IPS DF 6.9 (cell line): Measurements from ENCODE around the gene NRXN3.
A peak's percentile ranks its signal among the peaks of the same experiment; 100 is the strongest.
"Not testable (repeated sequence)": the region's sequence is repeated elsewhere in the genome, so short reads cannot be mapped to it uniquely, and the experiment has no call there.

Experiments
- DNase-seq: peaks from one replicate; pipeline ENCODE4 v3.0.0-alpha.2; 2013; ENCODE audit warnings: low read depth, low spot score
- H3K27ac ChIP-seq: one replicate; pipeline ENCODE4 v1.5.1; 2013; ENCODE audit warnings: low read length, control low read depth
- H3K27me3 ChIP-seq: 2 replicates; pipeline ENCODE4 v1.6.1; 2013; ENCODE audit warnings: mild to moderate bottlenecking, low read length; ENCODE audit not compliant: control insufficient read depth, insufficient read depth
- H3K36me3 ChIP-seq: 2 replicates; pipeline ENCODE4 v1.6.1; 2013; ENCODE audit warnings: low read length; ENCODE audit not compliant: control insufficient read depth, insufficient read depth
- H3K4me1 ChIP-seq: 2 replicates; pipeline ENCODE4 v1.6.1; 2013; ENCODE audit warnings: low read length; ENCODE audit not compliant: control insufficient read depth, insufficient read depth
- H3K4me3 ChIP-seq: 2 replicates; pipeline ENCODE4 v1.5.1; 2013; ENCODE audit warnings: mild to moderate bottlenecking, low read length
- H3K9me3 ChIP-seq: 2 replicates; pipeline ENCODE4 v1.6.1; 2013; ENCODE audit warnings: low read length, inconsistent platforms; ENCODE audit not compliant: control insufficient read depth, insufficient read depth
- WGBS: extraction: QIAGEN DNeasy Blood & Tissue Kit; methylation state at CpG from one replicate; pipeline ENCODE4 v1.1.7; 2013; ENCODE audit warnings: mixed read lengths, missing lambda C conversion rate; ENCODE audit not compliant: insufficient read length, insufficient coverage; 5-methylcytosine and 5-hydroxymethylcytosine counted together

The NRXN3 gene

GRCh38 chr14:79009286-79009685, 839.1 kb downstream of the NRXN3 start:
- Histone ChIP-seq H3K4me1 (no peaks in the 10 kb centered on the region), H3K36me3 (no peaks in the 10 kb centered on the region), H3K27ac (no peak overlapping the region), H3K4me3 (no peak overlapping the region), H3K9me3 (no peaks in the 10 kb centered on the region), H3K27me3 (no peaks in the 10 kb centered on the region)
- no CpG with 5 or more reads among the region's 2 CpGs for WGBS
- DNase-seq = no peak

- Histone ChIP-seq H3K4me3 (no peak overlapping the region), H3K27ac (no peak overlapping the region), H3K27me3 (no peaks in the 10 kb centered on the region), H3K9me3 (no peaks in the 10 kb centered on the region), H3K36me3 (no peaks in the 10 kb centered on the region), H3K4me1 (no peaks in the 10 kb centered on the region)
- peak; percentile 33 for DNase-seq
- WGBS = 100% methylated on average over 1 of the region's 8 CpGs
These were observed 841.1 kb downstream of the NRXN3 start for GRCh38 chr14:79011091-79011919.

GRCh38 chr14:79011920-79012204, 841.7 kb downstream of the NRXN3 start:
- Histone ChIP-seq H3K27ac (no peak overlapping the region), H3K27me3 (no peaks in the 10 kb centered on the region), H3K9me3 (no peaks in the 10 kb centered on the region), H3K36me3 (no peaks in the 10 kb centered on the region), H3K4me1 (no peaks in the 10 kb centered on the region), H3K4me3 (no peak overlapping the region)
- no peak for DNase-seq

GRCh38 chr14:79016828-79017505, 846.8 kb downstream of the NRXN3 start:
- no peak for DNase-seq
- no peaks in the 10 kb centered on the region for H3K4me1 ChIP-seq
- WGBS = no CpG with 5 or more reads among the region's 7 CpGs
- no peaks in the 10 kb centered on the region for H3K27me3 ChIP-seq
- H3K27ac ChIP-seq = no peak overlapping the region
- H3K36me3 ChIP-seq = no peaks in the 10 kb centered on the region
- no peak overlapping the region for H3K4me3 ChIP-seq
- H3K9me3 ChIP-seq = no peaks in the 10 kb centered on the region

GRCh38 chr14:79017561-79017960, 847.4 kb downstream of the NRXN3 start:
- no CpG with 5 or more reads among the region's 4 CpGs for WGBS
- H3K36me3 ChIP-seq = no peaks in the 10 kb centered on the region
- H3K27me3 ChIP-seq = no peaks in the 10 kb centered on the region
- no peak overlapping the region for H3K4me3 ChIP-seq
- no peaks in the 10 kb centered on the region for H3K4me1 ChIP-seq
- no peak for DNase-seq
- no peaks in the 10 kb centered on the region for H3K9me3 ChIP-seq
- no peak overlapping the region for H3K27ac ChIP-seq

GRCh38 chr14:79018836-79019235, 848.7 kb downstream of the NRXN3 start:
- Histone ChIP-seq H3K36me3 (no peaks in the 10 kb centered on the region), H3K9me3 (no peaks in the 10 kb centered on the region), H3K4me1 (no peaks in the 10 kb centered on the region), H3K27me3 (no peaks in the 10 kb centered on the region), H3K27ac (no peak overlapping the region), H3K4me3 (no peak overlapping the region)
- WGBS = no CpG with 5 or more reads among the region's 2 CpGs
- no peak for DNase-seq

- not testable (repeated sequence) for H3K4me3 ChIP-seq, H3K9me3 ChIP-seq, DNase-seq, H3K27me3 ChIP-seq, H3K4me1 ChIP-seq, H3K36me3 ChIP-seq, H3K27ac ChIP-seq
- no CpG with 5 or more reads among the region's 1 CpG for WGBS
These were observed 849.7 kb downstream of the NRXN3 start for GRCh38 chr14:79019898-79020297.

- Histone ChIP-seq H3K4me1 (no peaks in the 10 kb centered on the region), H3K9me3 (no peaks in the 10 kb centered on the region), H3K4me3 (no peak overlapping the region), H3K27me3 (no peaks in the 10 kb centered on the region), H3K27ac (no peak overlapping the region), H3K36me3 (no peaks in the 10 kb centered on the region)
- no CpG with 5 or more reads among the region's 1 CpG for whole genome bisulfite sequencing
- DNase-seq = no peak
These were observed 851.6 kb downstream of the NRXN3 start for GRCh38 chr14:79021766-79022165.

- Histone ChIP-seq H3K36me3 (no peaks in the 10 kb centered on the region), H3K27ac (no peak overlapping the region), H3K4me1 (no peaks in the 10 kb centered on the region), H3K9me3 (no peaks in the 10 kb centered on the region), H3K27me3 (no peaks in the 10 kb centered on the region), H3K4me3 (no peak overlapping the region)
- WGBS = no CpG with 5 or more reads among the region's 3 CpGs
- DNase-seq = no peak
These were observed 857.0 kb downstream of the NRXN3 start for GRCh38 chr14:79027138-79027537.

GRCh38 chr14:79028281-79028680, 858.1 kb downstream of the NRXN3 start:
- DNase-seq = no peak
- no peaks in the 10 kb centered on the region for H3K4me1 ChIP-seq
- H3K4me3 ChIP-seq = no peak overlapping the region
- WGBS = no CpG with 5 or more reads among the region's 3 CpGs
- H3K36me3 ChIP-seq = no peaks in the 10 kb centered on the region
- H3K27ac ChIP-seq = no peak overlapping the region
- H3K9me3 ChIP-seq = no peaks in the 10 kb centered on the region
- no peaks in the 10 kb centered on the region for H3K27me3 ChIP-seq

GRCh38 chr14:79036441-79036840, 866.3 kb downstream of the NRXN3 start:
- no peaks in the 10 kb centered on the region for H3K9me3 ChIP-seq
- H3K36me3 ChIP-seq = no peaks in the 10 kb centered on the region
- no CpG with 5 or more reads among the region's 4 CpGs for WGBS
- no peak overlapping the region for H3K27ac ChIP-seq
- no peaks in the 10 kb centered on the region for H3K27me3 ChIP-seq
- no peak overlapping the region for H3K4me3 ChIP-seq
- DNase-seq = no peak
- no peaks in the 10 kb centered on the region; the same call in 1 of the 2 replicates for H3K4me1 ChIP-seq
